ELF-1 (cell line): ENCODE data around the gene ARHGEF12.
A peak's percentile ranks its signal among the peaks of the same experiment; 100 is the strongest.

ENCODE experiments used
- DNase-seq: peaks from one replicate; pipeline ENCODE4 v3.0.0-alpha.2; 2016; ENCODE audit warnings: low read depth, low spot score

Gene ARHGEF12

GRCh38 chr11:120340529-120340928 lies 4.3 kb downstream of the ARHGEF12 start:
- no peak for DNase-seq

- no peak for DNase-seq
Observed at GRCh38 chr11:120342226-120342625, 6.0 kb downstream of the ARHGEF12 start.

GRCh38 chr11:120342678-120343077 lies 6.5 kb downstream of the ARHGEF12 start:
- DNase-seq: no peak

- DNase-seq: no peak
Observed at GRCh38 chr11:120343429-120343828, 7.2 kb downstream of the ARHGEF12 start.

- no peak for DNase-seq
Observed at GRCh38 chr11:120344302-120345004, 8.2 kb downstream of the ARHGEF12 start.

- no peak for DNase-seq
Observed at GRCh38 chr11:120346233-120346632, 10.0 kb downstream of the ARHGEF12 start.

- no peak for DNase-seq
Observed at GRCh38 chr11:120350637-120351036, 14.4 kb downstream of the ARHGEF12 start.

- DNase-seq: peak; percentile 33
Observed at GRCh38 chr11:120352405-120352804, 16.2 kb downstream of the ARHGEF12 start.

- DNase-seq: peak; percentile 76
Observed at GRCh38 chr11:120354068-120354467, 17.9 kb downstream of the ARHGEF12 start.

- DNase-seq: no peak
Observed at GRCh38 chr11:120354779-120355178, 18.6 kb downstream of the ARHGEF12 start.

GRCh38 chr11:120357620-120358019 lies 21.4 kb downstream of the ARHGEF12 start:
- DNase-seq: no peak

- no peak for DNase-seq
Observed at GRCh38 chr11:120358729-120359128, 22.5 kb downstream of the ARHGEF12 start.

- no peak for DNase-seq
Observed at GRCh38 chr11:120363436-120363835, 27.2 kb downstream of the ARHGEF12 start.

GRCh38 chr11:120365512-120365911 lies 29.3 kb downstream of the ARHGEF12 start:
- DNase-seq: no peak

GRCh38 chr11:120372296-120372695 lies 36.1 kb downstream of the ARHGEF12 start:
- DNase-seq: no peak

- no peak for DNase-seq
Observed at GRCh38 chr11:120375076-120375475, 38.9 kb downstream of the ARHGEF12 start.

GRCh38 chr11:120376547-120377182 lies 40.5 kb downstream of the ARHGEF12 start:
- no peak for DNase-seq

GRCh38 chr11:120378474-120378873 lies 42.3 kb downstream of the ARHGEF12 start:
- DNase-seq: no peak

- DNase-seq: no peak
Observed at GRCh38 chr11:120381401-120381800, 45.2 kb downstream of the ARHGEF12 start.

- no peak for DNase-seq
Observed at GRCh38 chr11:120383518-120384155, 47.4 kb downstream of the ARHGEF12 start.

- DNase-seq: peak; percentile 16
Observed at GRCh38 chr11:120384476-120384875, 48.3 kb downstream of the ARHGEF12 start.

- DNase-seq: no peak
Observed at GRCh38 chr11:120385110-120385509, 48.9 kb downstream of the ARHGEF12 start.

GRCh38 chr11:120385655-120386054 lies 49.4 kb downstream of the ARHGEF12 start:
- DNase-seq: no peak
